HepG2 (cell line): Measurements from ENCODE around the gene WNK1. TPM values are rescaled to one million over a fixed set of nuclear protein-coding genes. Genes with fewer than 3 reads are reported as not detected.
A peak's percentile ranks its signal among the peaks of the same experiment; 100 is the strongest.

Experiments used
- E2F5 ChIP-seq: sonication (generic); formaldehyde crosslinking; conservative IDR thresholded peaks from 2 replicates; pipeline ENCODE4 v1.4.0; 2020; ENCODE audit warnings: missing genetic modification reagents
- FOXC1 ChIP-seq: sonication (generic); formaldehyde crosslinking; IDR thresholded peaks from 2 replicates; pipeline ENCODE4 v1.8.0; 2022; ENCODE audit warnings: mild to moderate bottlenecking, missing genetic modification reagents, borderline replicate concordance
- HMG20A ChIP-seq: IDR thresholded peaks from 2 replicates; pipeline ENCODE4 v1.6.1; 2016; ENCODE audit warnings: borderline replicate concordance
- KDM4B ChIP-seq: sonication (generic); formaldehyde crosslinking; IDR thresholded peaks from 2 replicates; pipeline ENCODE4 v1.4.0; 2020; ENCODE audit warnings: missing genetic modification reagents
- MIXL1 ChIP-seq: IDR thresholded peaks from 2 replicates; pipeline ENCODE4 v1.6.1; 2016
- MLX ChIP-seq: IDR thresholded peaks from 2 replicates; pipeline ENCODE4 v1.6.1; 2016
- MYNN ChIP-seq: sonication (generic); formaldehyde crosslinking; IDR thresholded peaks from 2 replicates; pipeline ENCODE4 v1.4.0; 2020; ENCODE audit warnings: mild to moderate bottlenecking, low read depth, missing genetic modification reagents
- MZF1 ChIP-seq: sonication (generic); formaldehyde crosslinking; IDR thresholded peaks from 2 replicates; pipeline ENCODE4 v1.8.1; 2023; ENCODE audit warnings: mild to moderate bottlenecking, missing genetic modification reagents, borderline replicate concordance
- NBN ChIP-seq: fragments of 450-650 bp; conservative IDR thresholded peaks from 2 replicates; pipeline ENCODE4 v1.6.1; 2017
- NFKB2 ChIP-seq: sonication (generic); formaldehyde crosslinking; IDR thresholded peaks from 2 replicates; pipeline ENCODE4 v1.4.0; 2020; ENCODE audit warnings: missing genetic modification reagents, borderline replicate concordance
- RARA ChIP-seq: IDR thresholded peaks from 2 replicates; pipeline ENCODE4 v1.6.1; 2016; ENCODE audit warnings: missing genetic modification reagents, missing compliant biosample characterization
- RBAK ChIP-seq: sonication (generic); formaldehyde crosslinking; IDR thresholded peaks from 2 replicates; pipeline ENCODE4 v1.5.1; 2020; ENCODE audit warnings: mild to moderate bottlenecking, missing genetic modification reagents
- SAP130 ChIP-seq: IDR thresholded peaks from 2 replicates; pipeline ENCODE4 v1.6.1; 2016; ENCODE audit warnings: low read depth
- SMAD3 ChIP-seq: sonication (generic); formaldehyde crosslinking; IDR thresholded peaks from 2 replicates; pipeline ENCODE4 v1.4.0; 2020; ENCODE audit warnings: missing genetic modification reagents
- SMAD9 ChIP-seq: sonication (generic); formaldehyde crosslinking; IDR thresholded peaks from 2 replicates; pipeline ENCODE4 v1.5.1; 2020; ENCODE audit warnings: mild to moderate bottlenecking, missing genetic modification reagents
- SRF ChIP-seq: IDR thresholded peaks from 2 replicates; pipeline ENCODE4 v1.6.1; 2011; ENCODE audit warnings: mild to moderate bottlenecking, low read depth, low read length, moderate library complexity
- TCF12 ChIP-seq, 2 experiments: fragments of 450-650 bp in 1 of 2; sonication (generic) in 1 of 2; formaldehyde crosslinking in 1 of 2; IDR thresholded peaks; 2 replicates each; pipeline versions ENCODE4 v1.6.1 to v1.8.0; 2017 to 2022; ENCODE audit warnings: antibody characterized with exemption in 1 of 2, mild to moderate bottlenecking in 1 of 2, missing genetic modification reagents in 1 of 2, moderate library complexity in 1 of 2
- TRAFD1 ChIP-seq: sonication (generic); formaldehyde crosslinking; IDR thresholded peaks from 2 replicates; pipeline ENCODE4 v1.5.1; 2020; ENCODE audit warnings: missing genetic modification reagents, mild to moderate bottlenecking, borderline replicate concordance
- TRIM22 ChIP-seq: fragments of 450-650 bp; IDR thresholded peaks from 2 replicates; pipeline ENCODE4 v1.6.1; 2017
- ZFP36L1 ChIP-seq: sonication (generic); formaldehyde crosslinking; IDR thresholded peaks from 2 replicates; pipeline ENCODE4 v1.8.0; 2022; ENCODE audit warnings: mild to moderate bottlenecking, missing genetic modification reagents, moderate library complexity
- ZNF12 ChIP-seq: sonication (generic); formaldehyde crosslinking; IDR thresholded peaks from 2 replicates; pipeline ENCODE4 v1.5.0; 2020; ENCODE audit warnings: missing genetic modification reagents
- ZNF121 ChIP-seq: sonication (generic); formaldehyde crosslinking; IDR thresholded peaks from 2 replicates; pipeline ENCODE4 v1.5.0; 2020; ENCODE audit warnings: mild to moderate bottlenecking, missing genetic modification reagents
- ZNF17 ChIP-seq: sonication (generic); formaldehyde crosslinking; IDR thresholded peaks from 2 replicates; pipeline ENCODE4 v1.5.0; 2020; ENCODE audit warnings: mild to moderate bottlenecking, missing genetic modification reagents
- ZNF432 ChIP-seq: sonication (generic); formaldehyde crosslinking; IDR thresholded peaks from 2 replicates; pipeline ENCODE4 v1.5.0; 2020; ENCODE audit warnings: missing genetic modification reagents, mild to moderate bottlenecking, borderline replicate concordance
- ZNF484 ChIP-seq: sonication (generic); formaldehyde crosslinking; IDR thresholded peaks from 2 replicates; pipeline ENCODE4 v1.5.1; 2020; ENCODE audit warnings: mild to moderate bottlenecking, low read depth, missing genetic modification reagents, borderline replicate concordance
- ZSCAN30 ChIP-seq: sonication (generic); formaldehyde crosslinking; IDR thresholded peaks from 2 replicates; pipeline ENCODE4 v1.5.0; 2020; ENCODE audit warnings: mild to moderate bottlenecking, missing genetic modification reagents
- polyA plus RNA-seq, 8 experiments: library from polyadenylated mRNA; depleted of rRNA in 3 of 8; stranded (reverse) in 7 of 8; unstranded in 1 of 8; fragments of >200 nt; fragmentation: Illumina TruSeq in 4 of 8; extraction: Trizol in 4 of 8; gene quantifications; 2 replicates each; pipeline versions ENCODE4 v1.2.1 to v1.2.3, GENCODE V29; 2011 to 2016; ENCODE audit warnings: low read depth in 4 of 8, missing spikeins in 1 of 8, mixed read lengths in 1 of 8; ENCODE audit not compliant: insufficient read depth in 1 of 8
- total RNA-seq, 5 experiments: library from RNA; depleted of rRNA; stranded (reverse); fragments of >200 nt; fragmentation: Illumina TruSeq; extraction: Trizol; gene quantifications; 2 replicates each; pipeline ENCODE4 v1.2.3, GENCODE V29; 2016; ENCODE audit warnings: low read depth in 1 of 5
- TF ChIP-seq, protein P1 (sequence below): sonication (generic); formaldehyde crosslinking; IDR thresholded peaks from 2 replicates; pipeline ENCODE4 v1.4.0; 2020; ENCODE audit warnings: mild to moderate bottlenecking, low read depth, missing genetic modification reagents

The WNK1 gene
- total and polyA plus RNA-seq, 2 of the 13 experiments (the other 11 are each of a cell fraction or from before 2014, with no cell fraction given) = 31.1 to 54.8 TPM

GRCh38 chr12:726281-727140, 25.9 kb upstream of the WNK1 start (continued):
- TF ChIP-seq TRAFD1 (no peak), ZSCAN30 (CRISPR knock-in tag) (no peak), KDM4B (CRISPR knock-in tag) (no peak), MIXL1 (CRISPR knock-in tag) (no peak), RARA (CRISPR knock-in tag) (peak; percentile 16; the same call in 1 of the 2 replicates), ZNF484 (CRISPR knock-in tag) (no peak), ZNF121 (CRISPR knock-in tag) (no peak), NBN (no peak), TCF12 (IDR thresholded peaks at IDR 0.05) (no peak), TCF12 (CRISPR knock-in tag; IDR thresholded peaks at IDR 0.05) (no peak), SRF (0 out of 2 replicates have a peak, but pooled peaks have one; percentile 10), NFKB2 (CRISPR knock-in tag) (no peak), HMG20A (CRISPR knock-in tag) (peak; percentile 39; the same call in 1 of the 2 replicates), ZNF12 (CRISPR knock-in tag) (no peak), MYNN (CRISPR knock-in tag) (no peak), SAP130 (CRISPR knock-in tag) (peak; percentile 50), MZF1 (no peak), ZNF432 (no peak), SMAD9 (no peak), ZNF17 (CRISPR knock-in tag) (no peak), TRIM22 (no peak), ZFP36L1 (CRISPR knock-in tag) (0 out of 2 replicates have a peak, but pooled peaks have one; percentile 44), FOXC1 (CRISPR knock-in tag) (no peak), SMAD3 (CRISPR knock-in tag) (no peak), RBAK (CRISPR knock-in tag) (no peak), MLX (CRISPR knock-in tag) (no peak), E2F5 (CRISPR knock-in tag) (no peak)
- TF ChIP-seq, protein P1, sequence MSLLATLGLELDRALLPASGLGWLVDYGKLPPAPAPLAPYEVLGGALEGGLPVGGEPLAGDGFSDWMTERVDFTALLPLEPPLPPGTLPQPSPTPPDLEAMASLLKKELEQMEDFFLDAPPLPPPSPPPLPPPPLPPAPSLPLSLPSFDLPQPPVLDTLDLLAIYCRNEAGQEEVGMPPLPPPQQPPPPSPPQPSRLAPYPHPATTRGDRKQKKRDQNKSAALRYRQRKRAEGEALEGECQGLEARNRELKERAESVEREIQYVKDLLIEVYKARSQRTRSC = no peak
